Ishikawa (cell line): ENCODE measurements around the gene RHOF.

ENCODE experiments used
- CEBPB ChIP-seq: IDR thresholded peaks from 2 replicates; pipeline ENCODE4 v1.6.1; 2012
- CREB1 ChIP-seq: IDR thresholded peaks from 2 replicates; pipeline ENCODE4 v1.6.1; 2012; ENCODE audit warnings: low read depth
- EGR1 ChIP-seq: IDR thresholded peaks from 2 replicates; pipeline ENCODE4 v1.6.1; 2012
- EP300 ChIP-seq: IDR thresholded peaks from 2 replicates; pipeline ENCODE4 v1.6.1; 2012; ENCODE audit warnings: borderline replicate concordance
- FOXM1 ChIP-seq: IDR thresholded peaks from 2 replicates; pipeline ENCODE4 v1.6.1; 2012; ENCODE audit warnings: low read depth, borderline replicate concordance
- MAX ChIP-seq: IDR thresholded peaks from 2 replicates; pipeline ENCODE4 v1.6.1; 2012
- NFIC ChIP-seq: IDR thresholded peaks from 2 replicates; pipeline ENCODE4 v1.6.1; 2012
- RAD21 ChIP-seq: IDR thresholded peaks from 2 replicates; pipeline ENCODE4 v1.6.1; 2012; ENCODE audit warnings: low read depth
- REST ChIP-seq: IDR thresholded peaks from 2 replicates; pipeline ENCODE4 v1.6.1; 2012; ENCODE audit warnings: low read depth, mild to moderate bottlenecking
- TAF1 ChIP-seq: IDR thresholded peaks from 2 replicates; pipeline ENCODE4 v1.6.1; 2012; ENCODE audit warnings: low read depth, mild to moderate bottlenecking
- TCF12 ChIP-seq: IDR thresholded peaks from 2 replicates; pipeline ENCODE4 v1.6.1; 2012; ENCODE audit warnings: low read depth
- TEAD4 ChIP-seq: IDR thresholded peaks from 2 replicates; pipeline ENCODE4 v1.6.1; 2012
- USF1 ChIP-seq: IDR thresholded peaks from 2 replicates; pipeline ENCODE4 v1.6.1; 2012
- YY1 ChIP-seq: IDR thresholded peaks from 2 replicates; pipeline ENCODE4 v1.6.1; 2012; ENCODE audit warnings: low read depth
- ZBTB7A ChIP-seq: IDR thresholded peaks from 2 replicates; pipeline ENCODE4 v1.6.1; 2012; ENCODE audit warnings: low read depth

RHOF gene

GRCh38 chr12:121799156-121799841 is 5.8 kb upstream of the RHOF start:
- TF ChIP-seq TEAD4 (peak; percentile 45; the same call in 1 of the 2 replicates), USF1 (no peak), CEBPB (peak; percentile 55), NFIC (peak; percentile 56; the same call in 1 of the 2 replicates), REST (no peak), TAF1 (peak; percentile 4; the same call in 1 of the 2 replicates)

GRCh38 chr12:121798787-121799155 is 5.3 kb upstream of the RHOF start:
- no peak for TF ChIP-seq TAF1

GRCh38 chr12:121797937-121798786 is 4.7 kb upstream of the RHOF start:
- TF ChIP-seq USF1 (no peak), ZBTB7A (no peak), TEAD4 (no peak), YY1 (no peak), TCF12 (no peak), CEBPB (no peak), RAD21 (no peak), EGR1 (no peak), MAX (no peak), EP300 (no peak), FOXM1 (no peak), CREB1 (no peak), REST (no peak)

- TF ChIP-seq TEAD4, result peak; percentile 65; the same call in 1 of the 2 replicates
- TF ChIP-seq RAD21, result no peak
- peak; percentile 68; the same call in 1 of the 2 replicates for TF ChIP-seq MAX
- TF ChIP-seq TCF12, result peak; percentile 77; the same call in 1 of the 2 replicates
- no peak for TF ChIP-seq REST
- 0 out of 2 replicates have a peak, but pooled peaks have one; percentile 42 for TF ChIP-seq CREB1
- TF ChIP-seq TAF1, result peak; percentile 56; the same call in 1 of the 2 replicates
- TF ChIP-seq NFIC, result peak; percentile 63; the same call in 1 of the 2 replicates
- peak; percentile 55 for TF ChIP-seq ZBTB7A
- TF ChIP-seq EGR1, result no peak
- peak; percentile 69; the same call in 1 of the 2 replicates for TF ChIP-seq YY1
- TF ChIP-seq EP300, result peak; percentile 54
- peak; percentile 74 for TF ChIP-seq USF1
- TF ChIP-seq CEBPB, result peak; percentile 38; the same call in 1 of the 2 replicates
- TF ChIP-seq FOXM1, result no peak
Measured at GRCh38 chr12:121796855-121797751, 3.6 kb upstream of the RHOF start.
